Measurements from ENCODE around the gene TP63.

The TP63 gene

DNA sequence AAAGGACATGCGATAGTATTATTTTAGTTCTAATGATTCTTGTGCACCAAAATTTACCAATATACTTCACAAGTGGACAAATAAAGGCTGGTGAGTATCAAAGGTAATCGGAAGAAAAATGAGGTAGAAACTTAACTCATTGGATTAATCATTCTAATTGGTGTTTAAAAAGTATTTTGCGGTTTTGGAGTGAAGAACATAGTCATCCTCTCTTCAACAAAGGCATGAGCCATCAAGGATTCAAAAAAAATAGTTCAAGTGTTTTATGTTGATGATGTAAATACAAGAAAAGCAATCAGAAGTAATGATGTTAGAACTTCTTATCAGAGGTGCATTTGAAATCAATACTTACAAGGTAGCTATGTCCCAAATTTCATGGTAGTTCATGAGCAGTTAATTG, 268.0 kb downstream of the TP63 start:
- Histone ChIP-seq H3K4me3 (ENCODE audit: low read depth, low read length) (no peak overlapping the region), H3K36me3 (replicated peaks) (no peaks in the 10 kb centered on the region), H3K27ac (no peak overlapping the region), H3K27me3 (replicated peaks) (no peaks in the 10 kb centered on the region)
- in situ Hi-C loops (cut with HindIII; ENCODE audit: low pct_ligation_motif_present, low sequenced_read_pairs), result no loop called here
- DNase-seq, result no peak
- TF ChIP-seq, protein P1, sequence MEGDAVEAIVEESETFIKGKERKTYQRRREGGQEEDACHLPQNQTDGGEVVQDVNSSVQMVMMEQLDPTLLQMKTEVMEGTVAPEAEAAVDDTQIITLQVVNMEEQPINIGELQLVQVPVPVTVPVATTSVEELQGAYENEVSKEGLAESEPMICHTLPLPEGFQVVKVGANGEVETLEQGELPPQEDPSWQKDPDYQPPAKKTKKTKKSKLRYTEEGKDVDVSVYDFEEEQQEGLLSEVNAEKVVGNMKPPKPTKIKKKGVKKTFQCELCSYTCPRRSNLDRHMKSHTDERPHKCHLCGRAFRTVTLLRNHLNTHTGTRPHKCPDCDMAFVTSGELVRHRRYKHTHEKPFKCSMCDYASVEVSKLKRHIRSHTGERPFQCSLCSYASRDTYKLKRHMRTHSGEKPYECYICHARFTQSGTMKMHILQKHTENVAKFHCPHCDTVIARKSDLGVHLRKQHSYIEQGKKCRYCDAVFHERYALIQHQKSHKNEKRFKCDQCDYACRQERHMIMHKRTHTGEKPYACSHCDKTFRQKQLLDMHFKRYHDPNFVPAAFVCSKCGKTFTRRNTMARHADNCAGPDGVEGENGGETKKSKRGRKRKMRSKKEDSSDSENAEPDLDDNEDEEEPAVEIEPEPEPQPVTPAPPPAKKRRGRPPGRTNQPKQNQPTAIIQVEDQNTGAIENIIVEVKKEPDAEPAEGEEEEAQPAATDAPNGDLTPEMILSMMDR (IDR thresholded peaks at IDR 0.05; ENCODE audit: low read depth, low read length, missing control alignments), result no peak

DNA sequence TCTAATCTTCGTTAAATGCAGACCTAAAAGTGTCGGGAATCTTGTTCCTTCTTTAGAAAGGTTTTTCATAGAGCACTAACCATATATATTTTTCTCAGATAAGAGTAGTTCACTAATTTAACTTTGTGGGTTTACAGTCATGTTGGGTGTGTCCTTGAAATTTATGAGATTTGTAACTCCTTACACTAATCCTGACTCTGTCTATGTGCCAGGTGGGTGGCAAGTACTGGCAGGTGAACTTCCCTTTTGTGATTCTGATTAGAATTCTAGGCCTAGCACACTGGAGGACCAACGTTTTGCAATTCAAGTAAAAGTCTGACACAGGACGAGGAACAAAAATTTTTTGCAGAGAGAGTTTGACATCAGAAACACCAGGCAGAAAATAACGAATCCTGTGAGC, 269.4 kb downstream of the TP63 start:
- in situ Hi-C loops (cut with HindIII; ENCODE audit: low pct_ligation_motif_present, low sequenced_read_pairs), result no loop called here
- H3K27ac ChIP-seq, result no peak overlapping the region

DNA sequence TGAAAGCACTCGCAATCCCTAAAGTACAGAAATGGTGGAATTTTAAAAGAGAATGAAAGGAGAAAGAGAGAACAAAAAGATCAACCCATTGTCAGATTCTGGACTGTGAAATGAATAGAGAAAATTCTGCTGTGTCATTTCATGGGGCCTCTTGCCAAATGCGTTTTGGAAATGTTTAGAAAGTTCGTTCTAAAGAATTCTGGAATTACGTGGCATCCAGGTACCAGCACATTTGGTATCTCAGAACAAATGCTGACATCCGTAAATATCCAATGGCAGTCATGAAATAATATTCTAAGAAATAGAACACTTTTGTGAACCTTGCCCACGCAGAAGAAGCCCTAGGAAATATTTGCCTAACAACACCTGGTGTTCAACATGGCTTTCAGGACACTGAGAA, 270.3 kb downstream of the TP63 start:
- in situ Hi-C loops (cut with HindIII; ENCODE audit: low pct_ligation_motif_present, low sequenced_read_pairs), result no loop called here
- no peak overlapping the region for H3K4me3 ChIP-seq (ENCODE audit: low read depth, low read length)
- H3K36me3 ChIP-seq (replicated peaks), result no peaks in the 10 kb centered on the region
- no peaks in the 10 kb centered on the region for H3K27me3 ChIP-seq (replicated peaks)
- TF ChIP-seq, protein P1 (IDR thresholded peaks at IDR 0.05; ENCODE audit: low read depth, low read length, missing control alignments), result no peak
- DNase-seq, result no peak
- H3K27ac ChIP-seq, result no peak overlapping the region

More for the DNA sequence above, 269.4 kb downstream of the TP63 start:
- H3K27me3 ChIP-seq (replicated peaks), result no peaks in the 10 kb centered on the region
- no peaks in the 10 kb centered on the region for H3K36me3 ChIP-seq (replicated peaks)
- TF ChIP-seq, protein P1 (IDR thresholded peaks at IDR 0.05; ENCODE audit: low read depth, low read length, missing control alignments), result no peak
- DNase-seq, result no peak
- H3K4me3 ChIP-seq (ENCODE audit: low read depth, low read length), result no peak overlapping the region

DNA sequence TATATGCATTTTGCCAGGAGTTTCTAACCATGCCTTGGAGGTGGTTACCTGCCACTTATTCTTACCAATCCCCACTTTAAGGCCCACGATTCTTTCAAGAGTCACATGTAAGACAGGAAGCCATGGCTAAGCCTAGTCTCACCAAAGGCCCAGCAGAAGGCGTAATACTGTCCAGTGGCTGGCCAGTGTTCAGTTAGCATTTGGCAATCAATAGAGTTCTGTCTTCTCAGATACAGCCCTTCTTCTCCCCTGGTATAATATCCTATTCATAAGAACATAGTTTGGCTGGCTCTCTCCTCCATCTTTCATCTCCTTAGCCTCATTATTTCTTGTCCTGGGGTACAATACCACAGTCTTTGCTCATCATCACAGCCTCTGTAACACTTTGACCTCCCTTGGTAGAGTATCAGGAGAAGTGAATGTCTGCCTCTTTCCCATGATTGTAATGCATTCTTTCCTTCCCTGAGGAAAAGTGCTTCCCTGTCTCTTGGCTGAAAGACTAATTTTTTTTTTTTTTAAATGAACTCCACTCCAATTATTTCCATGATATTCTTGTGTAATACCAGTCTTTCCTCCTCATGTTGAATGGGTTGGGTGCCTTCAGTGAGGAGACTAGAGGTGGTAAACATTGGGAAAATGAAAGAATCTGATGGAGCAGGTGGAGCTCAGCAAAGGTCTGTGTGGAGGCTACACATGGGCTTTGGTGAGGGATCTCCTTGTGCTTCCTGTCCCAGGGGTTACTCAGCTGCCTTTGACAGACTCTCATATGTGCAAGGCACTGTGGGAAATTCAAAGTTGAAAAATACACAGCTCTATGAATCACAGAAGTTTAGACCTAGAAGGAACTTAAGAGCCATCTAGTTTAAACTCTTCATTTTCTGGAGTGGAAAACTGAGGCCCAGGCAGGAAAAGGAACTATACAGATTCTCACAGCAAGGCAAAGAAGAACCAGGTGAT, 271.3 kb downstream of the TP63 start:
- no peak for DNase-seq
- no peak overlapping the region for H3K4me3 ChIP-seq (ENCODE audit: low read depth, low read length)
- TF ChIP-seq, protein P1 (IDR thresholded peaks at IDR 0.05; ENCODE audit: low read depth, low read length, missing control alignments), result no peak
- H3K27ac ChIP-seq, result no peak overlapping the region
- no peaks in the 10 kb centered on the region for H3K27me3 ChIP-seq (replicated peaks)
- no peaks in the 10 kb centered on the region for H3K36me3 ChIP-seq (replicated peaks)
- in situ Hi-C loops (cut with HindIII; ENCODE audit: low pct_ligation_motif_present, low sequenced_read_pairs), result no loop called here

DNA sequence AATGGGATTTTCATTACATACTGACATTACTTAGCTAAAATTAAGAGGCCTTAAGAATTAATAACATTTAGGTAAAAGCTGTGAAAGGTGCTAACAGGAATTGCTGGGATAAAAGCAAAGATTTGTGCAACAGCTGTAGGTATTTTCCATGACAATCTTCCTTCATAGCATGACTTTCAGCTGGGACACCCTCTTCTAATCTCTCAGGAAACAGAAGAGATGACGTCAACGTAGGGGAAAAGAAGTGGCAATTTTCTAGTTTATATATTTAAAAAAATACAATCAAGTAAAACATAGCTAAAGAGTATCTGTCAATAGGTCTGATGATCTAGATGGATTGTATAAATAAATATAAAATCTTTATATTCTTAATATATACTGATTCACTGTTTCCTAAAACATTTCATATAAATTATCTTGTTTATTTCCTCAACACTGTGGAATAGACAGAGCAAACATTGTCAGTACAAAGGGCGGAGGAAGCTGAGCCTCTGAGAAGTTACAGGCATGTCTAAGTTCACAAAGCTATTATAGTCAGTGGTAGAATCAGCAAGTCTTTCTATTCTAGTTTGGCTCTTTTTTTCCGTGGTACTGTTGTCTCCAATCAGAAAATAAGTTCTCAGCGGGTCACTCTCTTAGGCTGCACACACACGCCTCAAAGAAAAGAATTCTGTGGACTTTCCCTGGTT, 272.5 kb downstream of the TP63 start:
- Histone ChIP-seq H3K4me3 (ENCODE audit: low read depth, low read length) (no peak overlapping the region), H3K27ac (no peak overlapping the region), H3K36me3 (replicated peaks) (no peaks in the 10 kb centered on the region), H3K27me3 (replicated peaks) (no peaks in the 10 kb centered on the region)
- TF ChIP-seq, protein P1 (IDR thresholded peaks at IDR 0.05; ENCODE audit: low read depth, low read length, missing control alignments), result no peak
- DNase-seq, result no peak
- in situ Hi-C loops (cut with HindIII; ENCODE audit: low pct_ligation_motif_present, low sequenced_read_pairs), result no loop called here
